ENCODE measurements around the gene TTLL10. TPM values are rescaled to one million over a fixed set of nuclear protein-coding genes. Genes with fewer than 3 reads are reported as not detected.

Gene TTLL10
- total and polyA plus RNA-seq, 2 of the 8 experiments (the other 6 are each of a cell fraction or from before 2014, with no cell fraction given), result 1.1 to 1.7 TPM

- Histone ChIP-seq H3K23ac (ENCODE audit: insufficient read length) (no peak within 1 kb of the TSS), H3K23me2 (ENCODE audit: low read depth, low read length) (peaks cover 8% of the 10 kb centered on the region; the same call in 1 of the 2 replicates), H3K27me3 (replicated peaks in 1 of 4; ENCODE audit: control insufficient read depth in 3 of 4, extremely low read depth in 1 of 4, insufficient read depth in 3 of 4, low read length in 3 of 4) (peaks cover under 1 to 19% (median 15%) of the 10 kb centered on the region in 4 experiments), H4K91ac (replicated peaks; ENCODE audit: insufficient read length, low read length) (no peak within 1 kb of the TSS), H3K4me2 (ENCODE audit: insufficient read depth in 1 of 2, low read depth in 2 of 2, low read length in 2 of 2) (peak within 1 kb of the TSS; percentile 67 to 92), H4K5ac (ENCODE audit: insufficient read length, low read depth, low read length) (no peak within 1 kb of the TSS), H2BK120ac (replicated peaks; ENCODE audit: low read depth, low read length) (no peak within 1 kb of the TSS), H2BK12ac (ENCODE audit: low read depth, low read length) (peak within 1 kb of the TSS; percentile 50; the same call in 1 of the 2 replicates), H3K4me1 (replicated peaks in 1 of 4; ENCODE audit: control insufficient read depth in 3 of 4, insufficient read depth in 4 of 4, low read length in 3 of 4) (peaks cover 0 to 13% (median 5%) of the 10 kb centered on the region in 4 experiments; a peak in 6 of 7 replicates), H4K8ac (ENCODE audit: extremely low read depth, insufficient read depth, low read length) (peak within 1 kb of the TSS; percentile 85), H2AK5ac (ENCODE audit: low read depth, low read length) (peak within 1 kb of the TSS; percentile 19; the same call in 1 of the 2 replicates), H3K79me2 (ENCODE audit: control insufficient read depth in 1 of 2, insufficient read depth in 2 of 2, low read length in 2 of 2) (no peaks in the 10 kb centered on the region), H4K20me1 (replicated peaks in 1 of 2; ENCODE audit: control insufficient read depth in 1 of 2, insufficient read depth in 2 of 2, low read length in 2 of 2) (no peaks in the 10 kb centered on the region), H3K79me1 (ENCODE audit: low read depth, low read length) (no peaks in the 10 kb centered on the region), H3K4me3 (ENCODE audit: extremely low read depth in 1 of 4, insufficient read depth in 2 of 4, low read depth in 3 of 4, low read length in 4 of 4) (peak within 1 kb of the TSS; percentile 27 to 58 (median 36); a peak in 7 of 8 replicates), H3K36me3 (ENCODE audit: control insufficient read depth in 2 of 4, insufficient read depth in 4 of 4, low read length in 3 of 4) (no peaks in the 10 kb centered on the region), H2BK20ac (ENCODE audit: low read length) (no peak within 1 kb of the TSS), H3K9me3 (ENCODE audit: insufficient read depth in 2 of 2, low read depth in 1 of 2, low read length in 1 of 2) (no peaks in the 10 kb centered on the region), H3K9ac (replicated peaks in 1 of 4; ENCODE audit: extremely low read depth in 1 of 4, low read depth in 3 of 4, low read length in 3 of 4) (no peak within 1 kb of the TSS), H3K14ac (ENCODE audit: insufficient read length) (no peak within 1 kb of the TSS), H2BK15ac (ENCODE audit: low read length) (no peak within 1 kb of the TSS; the same call in 1 of the 2 replicates), H3K4ac (replicated peaks; ENCODE audit: insufficient read length, low read depth, low read length) (peak within 1 kb of the TSS; percentile 85), H3K18ac (ENCODE audit: extremely low read depth, low read length) (peak within 1 kb of the TSS; percentile 48; the same call in 1 of the 2 replicates), H3K56ac (replicated peaks; ENCODE audit: insufficient read length, low read depth, low read length) (peak within 1 kb of the TSS; percentile 59), H2AFZ (ENCODE audit: low read length) (no peak within 1 kb of the TSS), H2BK5ac (ENCODE audit: low read depth, low read length) (no peak within 1 kb of the TSS; the same call in 1 of the 2 replicates), H3K27ac (ENCODE audit: low read depth, low read length) (no peak within 1 kb of the TSS)
- 15% methylated on average over 45 of the region's 49 CpGs; no CpG with 5 or more reads in 1 of the 2 experiments for WGBS, 2 experiments (ENCODE audit: extremely low coverage in 1 of 2, insufficient coverage in 1 of 2, insufficient read length in 1 of 2, insufficient replicate concordance in 2 of 2, low coverage in 1 of 2, low lambda C conversion rate in 2 of 2, missing lambda C conversion rate in 1 of 2)
- CTCF ChIA-PET (ENCODE audit: partially characterized antibody), result interaction anchor here (0.8 to 1.9 kb wide), 11 partner anchors 19 to 144 kb away, joined by 3 to 6 read pairs (median 3); no protein-coding TSS in a partner anchor
- DNase-seq (ENCODE audit: low read depth in 1 of 2, low spot score in 2 of 2) (peak in 1 of 2 experiments; percentile 10), FAIRE-seq (no peak)
- POLR2A ChIA-PET (ENCODE audit: partially characterized antibody), result interaction anchor here (0.8 to 0.9 kb wide), 2 partner anchors 24 to 35 kb away, joined by 3 read pairs; no protein-coding TSS in a partner anchor
- TF ChIP-seq JUND (IDR thresholded peaks at IDR 0.05; ENCODE audit: low read length) (no peak), TAF1 (IDR thresholded peaks at IDR 0.05; ENCODE audit: low read depth, low read length) (no peak), EZH2 (IDR thresholded peaks at IDR 0.05; ENCODE audit: low read depth, low read length, severe bottlenecking) (no peak), POLR2A (IDR thresholded peaks at IDR 0.05; ENCODE audit: control extremely low read depth in 1 of 2, low read depth in 2 of 2, low read length in 2 of 2) (no peak), TEAD4 (IDR thresholded peaks at IDR 0.05; ENCODE audit: low read depth, low read length) (no peak), KDM1A (IDR thresholded peaks at IDR 0.05; ENCODE audit: borderline replicate concordance, low read length) (no peak), HDAC2 (IDR thresholded peaks at IDR 0.05; ENCODE audit: borderline replicate concordance in 1 of 2, low read depth in 2 of 2, low read length in 2 of 2) (no peak), EP300 (IDR thresholded peaks at IDR 0.05; ENCODE audit: borderline replicate concordance in 1 of 2, low read depth in 2 of 2, low read length in 2 of 2) (no peak), TAF7 (optimal IDR thresholded peaks at IDR 0.05; ENCODE audit: borderline replicate concordance, low read depth, low read length) (no peak)
Measured at GRCh38 chr1:1206376-1206965, 32.8 kb downstream of the TTLL10 start, which contains the start of gene TNFRSF18. TSS of gene TNFRSF18 (minus strand) at chr1:1206592. CDS start at chr1:1206571, 21 bp downstream.

Measured in H1 (cell line).